MM.1S (cell line): Measurements from ENCODE around the gene SLC5A11.

ENCODE experiments used
- EZH2 ChIP-seq: fragments of 300-600 bp; sonication (generic); optimal IDR thresholded peaks from 2 replicates; pipeline ENCODE3; 2017; ENCODE audit warnings: low read depth, mild to moderate bottlenecking, antibody characterized with exemption, low read length, mixed read lengths
- EZH2phosphoT487 ChIP-seq: fragments of 300-600 bp; sonication (generic); IDR thresholded peaks from 2 replicates; pipeline ENCODE4 v1.6.1; 2018; ENCODE audit warnings: antibody characterized with exemption, low read length
- TF ChIP-seq, protein P1 (sequence below): fragments of 300-600 bp; sonication (generic); IDR thresholded peaks from 2 replicates; pipeline ENCODE4 v1.5.1; 2016; ENCODE audit warnings: antibody characterized with exemption, low read length, mixed read lengths

DNA sequence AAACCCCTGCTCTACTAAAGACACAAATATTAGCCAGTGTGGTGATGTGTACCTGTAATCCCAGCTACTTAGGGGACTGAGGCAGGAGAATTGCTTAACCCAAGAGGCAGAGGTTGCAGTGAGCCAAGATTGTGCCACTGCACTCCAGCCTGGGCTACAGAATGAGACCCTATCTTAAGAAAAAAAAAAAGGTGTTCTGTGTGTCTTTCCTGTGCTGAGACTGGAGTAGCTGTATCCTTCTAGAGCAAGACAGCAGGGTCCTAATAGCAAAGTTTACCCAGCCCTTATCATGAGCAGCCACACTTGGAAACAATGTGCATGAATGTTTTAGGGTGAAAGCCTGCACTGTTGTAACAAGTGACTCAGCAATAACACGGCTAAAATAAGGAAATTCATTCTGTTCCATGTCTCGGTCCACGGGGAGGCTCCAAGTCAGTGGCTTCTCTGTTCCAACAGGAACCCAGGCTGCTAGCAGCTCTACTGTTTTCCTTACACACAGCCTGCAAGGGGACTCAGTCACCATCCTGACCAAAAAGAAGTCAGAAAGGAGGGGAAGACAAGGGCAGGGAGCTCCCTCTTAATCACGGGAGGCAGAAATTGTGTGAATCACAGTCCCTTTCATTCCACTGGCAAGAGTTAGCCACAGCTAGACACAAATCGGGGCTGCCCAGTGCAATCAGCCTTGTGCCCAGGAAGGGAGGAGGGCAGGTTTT is 7.1 kb upstream of the SLC5A11 start:
- TF ChIP-seq, protein P1, sequence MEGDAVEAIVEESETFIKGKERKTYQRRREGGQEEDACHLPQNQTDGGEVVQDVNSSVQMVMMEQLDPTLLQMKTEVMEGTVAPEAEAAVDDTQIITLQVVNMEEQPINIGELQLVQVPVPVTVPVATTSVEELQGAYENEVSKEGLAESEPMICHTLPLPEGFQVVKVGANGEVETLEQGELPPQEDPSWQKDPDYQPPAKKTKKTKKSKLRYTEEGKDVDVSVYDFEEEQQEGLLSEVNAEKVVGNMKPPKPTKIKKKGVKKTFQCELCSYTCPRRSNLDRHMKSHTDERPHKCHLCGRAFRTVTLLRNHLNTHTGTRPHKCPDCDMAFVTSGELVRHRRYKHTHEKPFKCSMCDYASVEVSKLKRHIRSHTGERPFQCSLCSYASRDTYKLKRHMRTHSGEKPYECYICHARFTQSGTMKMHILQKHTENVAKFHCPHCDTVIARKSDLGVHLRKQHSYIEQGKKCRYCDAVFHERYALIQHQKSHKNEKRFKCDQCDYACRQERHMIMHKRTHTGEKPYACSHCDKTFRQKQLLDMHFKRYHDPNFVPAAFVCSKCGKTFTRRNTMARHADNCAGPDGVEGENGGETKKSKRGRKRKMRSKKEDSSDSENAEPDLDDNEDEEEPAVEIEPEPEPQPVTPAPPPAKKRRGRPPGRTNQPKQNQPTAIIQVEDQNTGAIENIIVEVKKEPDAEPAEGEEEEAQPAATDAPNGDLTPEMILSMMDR = no peak
- TF ChIP-seq EZH2 (no peak), EZH2phosphoT487 (no peak)
